Measurements from ENCODE around the gene ZNF579. TPM values are rescaled to one million over a fixed set of nuclear protein-coding genes. Genes with fewer than 3 reads are reported as not detected.

The ZNF579 gene
- polyA plus RNA-seq, 1 donor (not counting 4 experiments of a cell fraction or from before 2014, with no cell fraction given) = 1.5 TPM

- no peak overlapping the region for H3K9ac ChIP-seq (ENCODE audit: control insufficient read depth, extremely low read depth, insufficient read depth, low read length)
- no peak for FAIRE-seq
- no peak for TF ChIP-seq EZH2 (IDR thresholded peaks at IDR 0.05; ENCODE audit: low read length)
- TF ChIP-seq, protein P1, sequence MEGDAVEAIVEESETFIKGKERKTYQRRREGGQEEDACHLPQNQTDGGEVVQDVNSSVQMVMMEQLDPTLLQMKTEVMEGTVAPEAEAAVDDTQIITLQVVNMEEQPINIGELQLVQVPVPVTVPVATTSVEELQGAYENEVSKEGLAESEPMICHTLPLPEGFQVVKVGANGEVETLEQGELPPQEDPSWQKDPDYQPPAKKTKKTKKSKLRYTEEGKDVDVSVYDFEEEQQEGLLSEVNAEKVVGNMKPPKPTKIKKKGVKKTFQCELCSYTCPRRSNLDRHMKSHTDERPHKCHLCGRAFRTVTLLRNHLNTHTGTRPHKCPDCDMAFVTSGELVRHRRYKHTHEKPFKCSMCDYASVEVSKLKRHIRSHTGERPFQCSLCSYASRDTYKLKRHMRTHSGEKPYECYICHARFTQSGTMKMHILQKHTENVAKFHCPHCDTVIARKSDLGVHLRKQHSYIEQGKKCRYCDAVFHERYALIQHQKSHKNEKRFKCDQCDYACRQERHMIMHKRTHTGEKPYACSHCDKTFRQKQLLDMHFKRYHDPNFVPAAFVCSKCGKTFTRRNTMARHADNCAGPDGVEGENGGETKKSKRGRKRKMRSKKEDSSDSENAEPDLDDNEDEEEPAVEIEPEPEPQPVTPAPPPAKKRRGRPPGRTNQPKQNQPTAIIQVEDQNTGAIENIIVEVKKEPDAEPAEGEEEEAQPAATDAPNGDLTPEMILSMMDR (optimal IDR thresholded peaks at IDR 0.05 in 1 of 3, IDR thresholded peaks at IDR 0.05 in 1 of 3, conservative IDR thresholded peaks at IDR 0.05 in 1 of 3; ENCODE audit: extremely low read depth in 1 of 3, insufficient read depth in 2 of 3, low read length in 3 of 3) = no peak
- H4K20me1 ChIP-seq (ENCODE audit: control insufficient read depth, extremely low read depth, insufficient read depth, low read length) = no peaks in the 10 kb centered on the region
- dilution Hi-C loops (cut with MboI; ENCODE audit: extremely low pct_ligation_motif_present, low sequenced_read_pairs) = no loop called here
- no peaks in the 10 kb centered on the region for H3K9me1 ChIP-seq (ENCODE audit: control insufficient read depth, extremely low read depth, insufficient read depth, low read length)
- no peaks in the 10 kb centered on the region for H3K9me3 ChIP-seq (ENCODE audit: control insufficient read depth, low read depth, low read length)
- H2AFZ ChIP-seq (ENCODE audit: control insufficient read depth, low read length) = no peak overlapping the region
- H3K27me3 ChIP-seq (ENCODE audit: control insufficient read depth, extremely low read depth, insufficient read depth, low read length) = peaks cover 14% of the 10 kb centered on the region
- H3K4me3 ChIP-seq (ENCODE audit: control insufficient read depth in 2 of 3, extremely low read depth in 1 of 3, insufficient read depth in 2 of 3, low read depth in 1 of 3, low read length in 3 of 3) = no peak overlapping the region
- no peaks in the 10 kb centered on the region for H3K36me3 ChIP-seq (ENCODE audit: control insufficient read depth in 2 of 2, extremely low read depth in 1 of 2, insufficient read depth in 2 of 2, low read length in 2 of 2)
- no peak overlapping the region for H3K4me2 ChIP-seq (ENCODE audit: control insufficient read depth, extremely low read depth, insufficient read depth, low read depth, low read length)
- no peak for DNase-seq (ENCODE audit: low read depth, low spot score)
- H3K4me1 ChIP-seq (ENCODE audit: control insufficient read depth, extremely low read depth, insufficient read depth, low read length) = no peaks in the 10 kb centered on the region
- H3K79me2 ChIP-seq (ENCODE audit: control insufficient read depth, insufficient read depth, low read length) = no peaks in the 10 kb centered on the region
- no peak overlapping the region for H3K27ac ChIP-seq (ENCODE audit: control insufficient read depth, insufficient read depth, low read length)
These were observed 12.8 kb downstream of the ZNF579 start for GRCh38 chr19:55567708-55568328.

DNA sequence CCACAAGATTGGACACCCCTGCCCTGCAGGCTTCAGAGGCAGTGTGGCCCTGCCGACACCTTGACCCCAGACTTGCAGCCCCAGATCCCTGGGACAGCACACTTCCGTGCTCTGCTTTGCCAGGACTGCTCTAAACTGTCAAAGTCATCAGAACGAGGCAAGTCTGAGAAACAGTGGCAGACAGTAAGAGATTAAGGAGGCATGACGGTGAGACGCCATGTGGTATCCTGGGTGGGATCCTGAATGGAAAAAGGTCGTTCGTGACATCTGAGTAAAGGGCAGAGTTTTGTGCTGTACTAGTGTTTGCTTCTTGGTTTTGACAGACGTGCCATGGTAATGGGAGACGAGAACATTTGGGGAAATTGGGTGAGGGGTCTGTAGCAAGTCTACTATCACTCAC is 13.8 kb downstream of the ZNF579 start:
- Histone ChIP-seq H3K9me3 (ENCODE audit: control insufficient read depth, low read depth, low read length) (no peaks in the 10 kb centered on the region), H3K9ac (ENCODE audit: control insufficient read depth, extremely low read depth, insufficient read depth, low read length) (no peak overlapping the region), H3K4me1 (ENCODE audit: control insufficient read depth, extremely low read depth, insufficient read depth, low read length) (no peaks in the 10 kb centered on the region), H2AFZ (ENCODE audit: control insufficient read depth, low read length) (no peak overlapping the region), H3K27me3 (ENCODE audit: control insufficient read depth, extremely low read depth, insufficient read depth, low read length) (peaks cover 14% of the 10 kb centered on the region), H3K9me1 (ENCODE audit: control insufficient read depth, extremely low read depth, insufficient read depth, low read length) (no peaks in the 10 kb centered on the region), H3K4me3 (ENCODE audit: control insufficient read depth in 2 of 3, extremely low read depth in 1 of 3, insufficient read depth in 2 of 3, low read depth in 1 of 3, low read length in 3 of 3) (no peak overlapping the region), H3K27ac (ENCODE audit: control insufficient read depth, insufficient read depth, low read length) (no peak overlapping the region), H3K4me2 (ENCODE audit: control insufficient read depth, extremely low read depth, insufficient read depth, low read depth, low read length) (no peak overlapping the region), H3K36me3 (ENCODE audit: control insufficient read depth in 2 of 2, extremely low read depth in 1 of 2, insufficient read depth in 2 of 2, low read length in 2 of 2) (no peaks in the 10 kb centered on the region), H4K20me1 (ENCODE audit: control insufficient read depth, extremely low read depth, insufficient read depth, low read length) (no peaks in the 10 kb centered on the region), H3K79me2 (ENCODE audit: control insufficient read depth, insufficient read depth, low read length) (no peaks in the 10 kb centered on the region)
- dilution Hi-C loops (cut with MboI; ENCODE audit: extremely low pct_ligation_motif_present, low sequenced_read_pairs) = no loop called here
- DNase-seq (ENCODE audit: low read depth, low spot score) (no peak), FAIRE-seq (no peak)
- TF ChIP-seq, protein P1 (optimal IDR thresholded peaks at IDR 0.05 in 1 of 3, IDR thresholded peaks at IDR 0.05 in 1 of 3, conservative IDR thresholded peaks at IDR 0.05 in 1 of 3; ENCODE audit: extremely low read depth in 1 of 3, insufficient read depth in 2 of 3, low read length in 3 of 3) = no peak
- TF ChIP-seq EZH2 (IDR thresholded peaks at IDR 0.05; ENCODE audit: low read length) = no peak
